Gastrocnemius medialis (tissue), 4 donors: Measurements from ENCODE around the gene OR10H4. TPM values are rescaled to one million over a fixed set of nuclear protein-coding genes. Genes with fewer than 3 reads are reported as not detected.

Experiments used
- total RNA-seq, 4 donors: library from RNA; depleted of rRNA; stranded (reverse); fragments of >200 nt; gene quantifications; one replicate each; pipeline versions ENCODE4 v1.1.0 to v1.2.3, GENCODE V29; 2016

Gene OR10H4
- total RNA-seq, 4 donors from 2014 or later: not detected

Other genes with a start within 250 kb of the OR10H4 start
- gene OR10H2, start 221.0 kb upstream of the OR10H4 start, total RNA-seq: not detected
- not detected for gene OR10H3, start 211.0 kb upstream of the OR10H4 start, total RNA-seq
- not detected for gene OR10H5, start 161.3 kb upstream of the OR10H4 start, total RNA-seq
- gene OR10H1, start 133.3 kb upstream of the OR10H4 start, total RNA-seq: not detected
- under 1 TPM in 1 of 4 donors, not detected in 3; 0.98 TPM for gene CYP4F2, start 50.9 kb upstream of the OR10H4 start, total RNA-seq
- gene CYP4F11, start 14.5 kb upstream of the OR10H4 start, total RNA-seq: under 1 TPM; 0.10 to 0.86 (median 0.32) TPM
- 10 to 100 TPM; 21.8 to 62.8 (median 44.1) TPM for gene TPM4, start 127.5 kb downstream of the OR10H4 start, total RNA-seq
- 10 to 100 TPM in 1 of 4 donors, 1 to 10 TPM in 3; 8.3 to 12.1 (median 9.2) TPM for gene RAB8A, start 162.9 kb downstream of the OR10H4 start, total RNA-seq
- not detected for gene HSH2D, start 194.7 kb downstream of the OR10H4 start, total RNA-seq
- not detected for gene CIB3, start 224.5 kb downstream of the OR10H4 start, total RNA-seq
- gene FAM32A, start 236.4 kb downstream of the OR10H4 start, total RNA-seq: 10 to 100 TPM; 57.2 to 72.3 (median 63.6) TPM
- gene AP1M1, start 248.9 kb downstream of the OR10H4 start, total RNA-seq: 100 to 1,000 TPM in 1 of 4 donors, 10 to 100 TPM in 3; 68.2 to 119 (median 73.5) TPM